Stimulated activated CD4-positive, alpha-beta T cell treated with anti-CD3 and anti-CD28 coated beads, Interleukin-12 subunit alpha, Interleukin-12 subunit beta, amount 100 ng/mL, for 48 hours (primary cell): Measurements from ENCODE around the gene CACNG8.

Source experiments
- DNase-seq, 3 donors: peaks; one replicate each; pipeline ENCODE4 v3.0.0-alpha.2; 2020; ENCODE audit warnings: low read depth in 2 of 3, low spot score in 1 of 3

Gene CACNG8

DNA sequence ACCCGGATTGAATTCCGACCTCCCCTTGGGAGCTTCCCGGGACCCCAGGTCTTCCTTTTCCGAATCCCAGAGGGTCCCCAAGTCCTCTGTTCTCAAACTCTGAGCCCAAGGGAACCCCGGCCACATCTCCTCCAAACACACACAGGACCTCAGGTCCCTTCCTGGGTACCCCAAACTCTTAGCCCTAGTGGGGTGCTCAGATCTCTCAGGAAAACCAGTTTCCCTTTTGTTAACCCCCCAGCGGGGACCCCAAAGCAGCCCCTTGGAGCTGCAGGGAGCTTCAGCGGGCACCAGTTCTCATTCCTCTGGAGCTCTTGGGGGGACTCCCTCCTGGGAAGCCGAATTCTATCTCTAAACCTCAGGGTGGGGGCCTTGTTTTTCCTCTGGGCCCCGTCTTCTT, 29.5 kb downstream of the CACNG8 start:
- DNase-seq: no peak

- no peak for DNase-seq
Measured at GRCh38 chr19:53992815-53993214, 30.1 kb downstream of the CACNG8 start.

- DNase-seq: no peak
Measured at GRCh38 chr19:53993448-53993847, 30.7 kb downstream of the CACNG8 start.

GRCh38 chr19:53994811-53995210, 32.1 kb downstream of the CACNG8 start:
- DNase-seq: no peak

DNA sequence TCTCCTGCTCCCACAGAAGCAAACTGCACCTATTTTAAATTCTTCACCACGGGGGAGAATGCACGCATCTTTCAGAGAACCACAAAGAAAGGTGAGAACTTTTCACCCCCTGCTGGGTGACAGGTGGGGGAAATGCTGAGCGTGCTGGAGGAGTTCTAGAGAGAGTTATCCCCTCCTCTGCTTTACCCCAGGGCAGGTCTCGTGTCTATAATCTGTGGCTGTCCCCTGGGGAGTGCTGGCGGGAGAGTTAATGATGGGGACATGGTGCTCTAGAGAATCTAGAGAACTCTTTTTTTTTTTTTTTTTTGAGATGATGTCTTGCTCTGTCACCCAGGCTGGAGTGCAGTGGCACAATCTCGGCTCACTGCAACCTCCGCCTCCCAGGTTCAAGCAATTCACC, 35.5 kb downstream of the CACNG8 start:
- no peak for DNase-seq

DNA sequence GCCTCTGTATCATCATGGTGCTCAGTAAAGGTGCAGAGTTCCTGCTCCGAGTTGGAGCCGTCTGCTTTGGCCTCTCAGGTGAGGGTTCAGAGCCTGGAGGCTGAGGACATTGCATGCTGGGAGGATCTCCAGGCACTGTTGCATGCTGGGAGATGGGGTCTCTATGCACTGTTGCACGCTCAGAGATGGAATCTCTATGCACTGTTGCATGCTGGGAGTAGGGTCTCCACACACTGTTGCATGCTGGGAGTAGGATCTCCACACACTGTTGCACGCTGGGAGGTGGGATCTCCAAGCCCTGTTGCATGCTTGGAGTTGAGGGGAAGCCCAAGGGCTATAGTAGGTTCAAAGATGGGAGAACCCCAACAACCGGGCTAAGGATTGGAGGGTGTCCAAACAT, 37.0 kb downstream of the CACNG8 start:
- DNase-seq: no peak

DNA sequence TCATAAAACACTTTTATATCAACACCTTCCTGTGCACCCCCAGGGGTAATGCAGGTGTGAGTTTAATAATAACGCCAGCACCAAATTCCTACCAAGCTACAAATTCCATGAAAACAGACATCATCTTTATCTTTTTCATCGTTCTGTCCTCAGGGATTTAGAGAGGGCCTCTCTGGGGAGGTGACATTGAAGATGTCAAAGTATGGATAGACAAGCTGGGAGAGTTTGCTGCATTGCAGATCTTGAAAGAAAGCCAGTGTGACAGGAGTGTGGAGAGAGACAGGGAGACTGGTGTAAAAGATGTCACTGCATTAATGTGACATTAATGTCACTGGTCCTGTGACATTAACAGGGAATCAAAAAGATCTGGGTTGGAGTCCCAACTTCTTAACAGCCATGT, 38.8 kb downstream of the CACNG8 start:
- no peak for DNase-seq

DNA sequence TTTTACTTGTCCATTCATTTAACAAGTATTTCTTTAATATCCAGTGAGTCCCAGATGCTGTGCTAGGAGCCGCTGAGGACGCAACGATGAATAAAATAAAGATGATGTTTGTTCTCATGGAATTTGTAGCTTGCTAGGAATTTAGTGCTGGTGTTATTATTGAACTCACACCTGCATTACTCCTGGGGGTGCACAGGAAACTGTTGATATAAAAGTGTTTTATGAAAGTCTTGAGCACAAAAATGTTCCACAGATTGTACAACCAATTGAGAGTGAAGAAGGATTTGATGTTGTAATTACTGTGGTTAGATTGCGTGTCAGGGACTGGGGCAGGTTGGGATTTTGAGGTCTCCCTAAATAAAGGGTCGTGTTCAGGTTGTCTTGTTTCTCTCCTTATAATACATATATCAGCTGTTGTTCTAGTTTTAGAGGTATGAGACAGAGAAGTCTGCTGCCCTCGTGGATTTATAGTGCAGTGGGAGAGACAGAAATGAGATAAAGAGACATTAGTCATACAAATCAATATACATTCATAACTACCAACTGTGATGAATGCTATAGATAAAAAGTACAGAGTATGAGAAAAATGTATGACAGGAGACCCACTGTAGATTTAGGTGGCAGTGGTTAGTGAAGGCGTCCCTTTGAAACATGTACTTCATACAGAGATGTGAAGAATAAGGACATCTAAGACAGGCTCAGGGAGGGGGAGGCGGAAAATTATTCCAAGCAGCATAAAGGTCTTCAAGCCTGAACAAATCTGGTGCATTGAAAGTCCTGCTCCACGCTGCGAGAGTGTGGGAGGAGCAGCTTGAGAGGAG, 40.0 kb downstream of the CACNG8 start:
- no peak for DNase-seq

DNA sequence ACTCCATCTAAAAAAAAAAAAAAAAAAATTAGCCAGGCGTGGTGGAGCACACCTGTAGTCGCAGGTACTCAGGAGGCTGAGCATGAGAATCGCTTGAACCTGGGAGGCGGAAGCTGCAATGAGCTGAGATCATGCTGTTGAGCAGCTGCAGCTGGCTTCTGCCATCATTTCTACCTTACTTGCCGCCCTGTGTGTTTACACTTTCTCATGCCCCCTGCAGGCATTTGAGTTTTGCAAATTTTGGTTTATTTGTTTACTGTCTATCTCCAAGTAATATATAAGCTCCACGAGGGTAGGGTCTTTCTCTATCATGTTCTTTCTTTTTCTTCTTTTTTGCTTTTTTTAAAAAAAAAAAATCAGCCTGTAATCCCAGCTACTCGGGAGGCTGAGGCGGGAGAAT, 46.7 kb downstream of the CACNG8 start:
- DNase-seq: no peak

DNA sequence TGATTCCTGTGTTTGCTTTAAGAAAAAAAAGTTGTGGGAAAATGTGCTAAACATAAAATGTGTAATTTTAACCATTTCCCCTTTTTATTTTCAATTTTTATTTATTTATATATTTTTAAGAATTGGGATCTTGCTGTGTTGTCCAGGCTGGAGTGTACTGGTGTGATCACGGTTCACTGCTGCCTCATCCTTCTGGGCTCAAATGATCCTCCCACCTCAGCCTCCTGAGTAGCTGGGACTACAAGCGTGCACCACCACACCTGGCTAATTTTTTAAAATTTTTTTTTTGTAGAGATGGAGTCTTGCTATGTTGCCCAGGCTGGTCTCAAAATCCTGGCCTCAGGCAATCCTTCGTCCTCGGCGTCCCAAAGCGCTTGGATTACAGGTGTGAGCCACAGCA, 47.7 kb downstream of the CACNG8 start:
- no peak for DNase-seq

DNA sequence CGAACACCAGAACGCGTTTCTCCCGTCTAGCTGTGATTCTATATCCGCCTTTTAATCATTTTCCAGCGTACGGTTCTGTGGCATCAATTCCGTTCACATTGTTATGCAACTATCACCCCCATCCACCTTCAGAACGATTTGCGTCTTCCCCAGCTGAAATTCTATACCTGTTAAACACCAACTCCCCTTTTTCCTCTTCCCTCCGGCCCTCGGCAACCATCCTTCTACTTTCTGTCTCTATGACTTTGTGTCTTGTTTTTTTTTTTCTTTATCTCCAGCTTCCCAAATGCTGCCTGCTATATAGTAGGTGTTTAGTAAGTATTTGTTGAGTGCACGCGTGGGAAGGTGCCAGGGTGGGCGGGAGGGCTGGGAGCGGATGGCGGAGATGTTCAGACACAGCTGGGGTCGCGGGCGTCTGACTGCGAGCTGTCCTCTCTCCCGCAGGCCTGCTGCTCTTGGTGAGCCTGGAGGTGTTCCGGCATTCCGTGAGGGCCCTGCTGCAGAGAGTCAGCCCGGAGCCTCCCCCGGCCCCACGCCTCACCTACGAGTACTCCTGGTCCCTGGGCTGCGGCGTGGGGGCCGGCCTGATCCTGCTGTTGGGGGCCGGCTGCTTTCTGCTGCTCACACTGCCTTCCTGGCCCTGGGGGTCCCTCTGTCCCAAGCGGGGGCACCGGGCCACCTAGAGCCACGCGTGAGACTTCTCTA, 48.9 kb downstream of the CACNG8 start:
- no peak for DNase-seq

GRCh38 chr19:54013866-54014265, 51.1 kb downstream of the CACNG8 start:
- no peak for DNase-seq

GRCh38 chr19:54014920-54015560, 52.3 kb downstream of the CACNG8 start:
- DNase-seq: no peak

DNA sequence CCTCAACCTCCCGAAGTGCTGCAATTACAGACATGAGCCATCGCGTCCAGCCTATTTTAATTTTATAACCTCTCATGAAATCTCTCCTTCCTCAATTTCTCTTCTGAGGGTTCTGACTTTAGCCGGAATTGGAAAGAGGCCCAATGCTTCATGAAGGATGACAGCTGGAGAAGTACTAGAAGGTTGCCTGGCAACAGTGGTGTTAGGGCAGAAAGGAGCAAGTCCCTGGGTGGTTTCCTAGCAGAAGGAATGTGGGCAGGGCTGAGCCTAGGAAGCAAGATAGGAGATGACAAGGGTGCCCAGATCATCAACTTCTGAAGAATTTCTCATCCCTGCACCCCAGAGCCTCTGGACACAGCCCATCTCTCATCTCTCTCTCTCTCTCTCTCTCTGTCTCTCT, 54.5 kb downstream of the CACNG8 start:
- no peak for DNase-seq

- DNase-seq: no peak
Measured at GRCh38 chr19:54021363-54021762, 58.6 kb downstream of the CACNG8 start.

DNA sequence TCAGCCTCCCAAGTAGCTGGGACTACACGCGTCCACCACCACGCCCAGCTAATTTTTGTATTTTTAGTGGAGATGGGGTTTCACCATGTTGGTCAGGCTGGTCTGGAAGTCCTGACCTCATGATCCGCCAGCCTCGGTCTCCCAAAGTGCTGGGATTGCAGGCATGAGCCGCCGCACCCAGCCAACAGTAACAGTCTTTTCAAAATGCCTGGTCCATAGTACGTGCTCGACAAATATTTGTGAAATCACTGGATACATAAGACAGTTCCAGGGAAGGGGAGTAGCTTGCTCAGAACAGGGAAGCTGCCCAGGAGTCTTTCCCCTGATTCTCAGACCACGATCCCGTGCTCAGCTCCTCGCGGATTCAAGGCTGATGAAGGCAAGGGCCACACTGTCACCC, 59.2 kb downstream of the CACNG8 start:
- no peak for DNase-seq

GRCh38 chr19:54023191-54023590, 60.5 kb downstream of the CACNG8 start:
- no peak for DNase-seq

GRCh38 chr19:54024660-54025059, 61.9 kb downstream of the CACNG8 start:
- DNase-seq: no peak

DNA sequence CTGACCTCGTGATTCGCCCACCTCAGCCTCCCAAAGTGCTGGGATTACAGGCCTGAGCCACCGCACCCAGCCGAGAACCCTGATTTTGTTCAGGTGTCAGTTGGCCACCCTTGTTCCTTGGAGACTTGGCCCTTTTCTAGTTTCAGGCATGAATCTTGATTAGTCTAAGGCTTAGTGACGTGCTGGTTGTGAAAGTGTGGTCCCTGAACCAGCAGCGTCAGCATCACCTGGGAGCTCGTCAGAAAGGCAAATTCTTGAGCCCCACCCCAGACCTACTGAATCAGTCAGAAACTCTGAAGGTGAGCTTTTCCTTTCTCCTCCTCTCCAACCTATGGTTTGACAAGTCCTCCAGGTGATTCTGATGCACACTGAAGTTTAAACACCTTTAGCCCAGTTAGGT, 63.9 kb downstream of the CACNG8 start:
- no peak for DNase-seq

- no peak for DNase-seq
Measured at GRCh38 chr19:54029301-54029700, 66.6 kb downstream of the CACNG8 start.

DNA sequence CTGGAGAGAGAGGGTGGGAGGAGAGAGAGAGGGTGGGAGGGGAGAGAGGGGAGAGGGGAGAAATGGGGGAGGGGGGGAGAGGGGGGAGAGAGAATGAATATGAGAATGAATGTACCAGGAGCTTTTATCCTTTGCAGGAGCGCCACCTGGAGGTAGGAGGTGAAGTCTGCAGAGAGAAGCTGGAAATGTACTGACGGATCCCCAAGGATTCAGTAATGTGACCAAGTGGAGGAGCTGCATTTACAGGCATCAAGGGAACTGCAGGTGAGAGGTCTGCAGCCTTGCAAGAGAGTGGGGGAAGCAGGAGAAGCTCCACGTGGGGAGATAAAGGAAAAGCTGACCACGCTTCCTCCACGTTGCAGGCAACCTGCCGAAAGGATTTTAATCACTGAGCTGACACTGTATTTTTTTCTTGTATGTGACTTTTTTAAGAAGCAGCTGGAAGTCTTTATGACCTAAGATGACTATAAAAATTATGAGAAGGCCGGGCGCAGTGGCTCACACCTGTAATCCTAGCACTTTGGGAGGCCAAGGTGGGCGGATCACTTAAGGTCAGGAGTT, 67.3 kb downstream of the CACNG8 start:
- peak; percentile 21 to 51 (median 29) for DNase-seq
